Stimulated activated CD4-positive, alpha-beta T cell treated with anti-CD3 and anti-CD28 coated beads, Interleukin-4, amount 100 ng/mL, for 24 hours (primary cell): Measurements from ENCODE around the gene USP24.
"Not testable (repeated sequence)": the region's sequence is repeated elsewhere in the genome, so short reads cannot be mapped to it uniquely, and the experiment has no call there.

Source experiments
- DNase-seq: peaks from one replicate; pipeline ENCODE4 v3.0.0-alpha.2; 2020

The USP24 gene

GRCh38 chr1:55154616-55155015, 60.5 kb downstream of the USP24 start:
- no peak for DNase-seq

DNA sequence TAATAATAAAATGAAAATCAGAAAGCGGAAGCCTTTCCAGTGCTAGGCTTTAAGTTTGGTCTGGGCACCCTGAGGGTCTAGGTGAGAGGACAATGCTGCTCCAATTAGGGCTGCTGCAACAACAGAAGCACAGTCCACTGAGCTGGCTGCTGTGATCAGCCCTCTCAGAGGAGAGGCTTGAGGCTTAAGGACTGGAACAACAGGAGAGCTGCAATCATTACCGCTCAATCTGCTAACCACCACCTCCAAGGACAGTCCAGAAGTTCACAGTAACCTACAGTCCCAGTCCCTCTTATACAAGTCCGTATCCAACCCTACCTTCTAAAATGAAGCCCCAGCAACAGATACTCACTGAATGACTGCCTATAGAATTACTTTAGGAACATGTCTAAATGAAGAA, 62.1 kb downstream of the USP24 start:
- DNase-seq = no peak

GRCh38 chr1:55150880-55151588, 64.1 kb downstream of the USP24 start:
- no peak for DNase-seq

DNA sequence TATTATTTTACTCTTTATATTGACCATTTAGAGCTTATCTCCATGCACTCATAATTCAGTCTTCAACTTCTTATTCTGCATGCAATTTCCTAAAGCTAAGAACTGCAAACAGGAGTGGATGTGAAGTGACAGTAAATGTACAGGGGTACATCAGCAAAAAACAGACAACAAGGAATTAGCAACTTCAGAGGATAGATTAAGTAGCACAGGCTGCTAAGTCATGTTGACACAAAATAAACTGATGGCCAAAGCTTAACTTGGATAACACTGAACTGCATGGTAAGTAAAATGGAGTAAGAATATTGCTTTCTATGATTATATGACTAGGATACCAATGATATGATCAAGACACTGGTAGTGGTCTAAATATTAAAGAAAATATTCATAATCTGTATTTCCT, 66.5 kb downstream of the USP24 start:
- DNase-seq = no peak

GRCh38 chr1:55147524-55147923, 67.6 kb downstream of the USP24 start:
- no peak for DNase-seq

- DNase-seq = no peak
These were observed 68.4 kb downstream of the USP24 start for GRCh38 chr1:55146781-55147180.

GRCh38 chr1:55144886-55145285, 70.3 kb downstream of the USP24 start:
- DNase-seq = no peak

GRCh38 chr1:55143684-55144083, 71.5 kb downstream of the USP24 start:
- no peak for DNase-seq

DNA sequence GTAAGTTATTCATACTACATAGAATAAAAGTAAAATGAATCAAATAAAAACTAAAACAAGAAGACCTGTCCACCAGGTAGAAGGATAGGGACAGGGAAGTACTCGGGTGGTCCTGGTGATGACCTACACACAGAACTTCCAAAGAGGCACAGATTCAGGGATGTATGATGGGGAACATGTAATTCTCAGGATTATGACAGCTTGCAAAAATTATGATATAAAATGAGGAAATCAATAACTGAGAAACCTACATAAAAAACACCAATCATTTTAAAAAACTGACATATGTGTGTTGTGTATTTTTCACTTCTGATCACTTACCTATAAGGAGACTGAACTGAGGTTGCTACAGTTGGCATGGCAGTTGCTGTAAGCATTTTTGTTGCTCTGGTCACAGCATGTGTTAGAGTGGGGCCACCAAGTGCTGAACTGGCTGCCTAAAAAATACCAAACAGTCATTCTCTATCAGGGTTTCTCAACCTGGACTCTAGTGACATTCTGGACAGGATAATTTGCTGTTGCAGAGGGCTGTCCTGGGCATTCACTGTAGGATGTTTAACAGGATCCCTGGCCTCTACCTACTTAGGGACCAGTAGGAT, 73.8 kb downstream of the USP24 start:
- DNase-seq = no peak

DNA sequence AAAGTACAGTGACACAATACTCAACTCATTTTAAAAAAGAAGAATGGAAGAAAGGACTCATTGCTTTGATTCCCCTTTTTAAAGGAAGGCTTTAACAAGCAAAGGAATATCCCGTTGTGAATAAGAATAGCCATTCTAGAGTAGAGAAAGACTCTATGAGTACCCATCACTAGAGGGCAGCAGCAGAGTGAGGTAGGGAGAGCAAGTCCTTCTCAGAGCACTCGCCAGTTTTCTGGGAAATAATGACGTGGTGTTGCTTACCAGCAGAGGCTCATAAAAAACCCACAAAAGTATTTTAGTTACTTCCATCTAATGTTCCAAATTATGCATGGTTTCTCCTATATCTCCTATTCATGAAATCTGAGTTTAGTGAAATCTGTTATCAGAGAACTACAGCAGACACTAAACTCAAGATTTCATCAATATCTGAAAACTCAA, 74.6 kb downstream of the USP24 start:
- peak; percentile 82 for DNase-seq

GRCh38 chr1:55140137-55140536, 75.0 kb downstream of the USP24 start:
- no peak for DNase-seq

GRCh38 chr1:55138823-55139222, 76.3 kb downstream of the USP24 start:
- DNase-seq = no peak

GRCh38 chr1:55134152-55134808, 80.9 kb downstream of the USP24 start:
- DNase-seq = no peak

- DNase-seq = no peak
These were observed 83.4 kb downstream of the USP24 start for GRCh38 chr1:55131801-55132200.

DNA sequence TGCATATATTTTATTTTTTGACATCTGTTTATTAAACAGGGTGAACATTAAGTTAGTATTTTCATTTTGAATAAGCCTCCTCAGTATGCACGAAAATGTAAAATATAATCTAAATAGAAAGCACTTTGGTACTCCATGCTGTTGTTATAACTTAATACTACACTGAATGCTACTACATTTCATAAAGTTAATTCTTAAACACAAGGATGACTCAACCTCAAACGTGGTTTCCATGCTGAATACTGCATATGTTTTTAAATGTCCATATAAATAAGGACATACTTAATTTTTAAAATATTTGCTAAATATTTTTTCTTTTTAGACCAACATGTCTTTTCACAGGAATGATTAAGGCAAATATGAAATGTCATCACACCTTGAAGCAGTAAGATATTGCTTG, 83.9 kb downstream of the USP24 start:
- no peak for DNase-seq

DNA sequence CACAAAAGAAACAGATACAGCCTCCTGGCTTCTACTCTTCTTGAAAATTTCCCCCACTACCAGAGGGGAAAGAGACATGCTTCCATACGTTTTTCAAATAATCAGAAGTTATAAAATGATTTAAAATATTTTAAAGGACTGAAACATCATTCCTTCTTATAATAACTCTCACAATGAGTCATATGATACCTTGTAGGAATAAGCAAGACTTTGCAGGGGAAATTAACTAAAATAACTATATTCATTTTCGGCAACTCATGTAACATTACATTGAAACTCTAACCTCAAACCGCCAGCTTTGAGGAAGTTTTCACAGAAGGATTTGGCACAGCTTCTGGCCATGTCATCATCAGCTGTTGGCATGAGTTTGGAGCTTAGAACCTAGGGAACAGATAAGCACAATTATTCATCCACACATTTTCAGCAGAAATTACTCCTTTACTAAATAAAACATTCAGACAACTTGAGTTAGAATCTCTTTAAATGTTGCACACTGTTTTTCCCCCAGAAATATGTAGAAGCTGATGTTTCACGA, 85.9 kb downstream of the USP24 start:
- DNase-seq = no peak

DNA sequence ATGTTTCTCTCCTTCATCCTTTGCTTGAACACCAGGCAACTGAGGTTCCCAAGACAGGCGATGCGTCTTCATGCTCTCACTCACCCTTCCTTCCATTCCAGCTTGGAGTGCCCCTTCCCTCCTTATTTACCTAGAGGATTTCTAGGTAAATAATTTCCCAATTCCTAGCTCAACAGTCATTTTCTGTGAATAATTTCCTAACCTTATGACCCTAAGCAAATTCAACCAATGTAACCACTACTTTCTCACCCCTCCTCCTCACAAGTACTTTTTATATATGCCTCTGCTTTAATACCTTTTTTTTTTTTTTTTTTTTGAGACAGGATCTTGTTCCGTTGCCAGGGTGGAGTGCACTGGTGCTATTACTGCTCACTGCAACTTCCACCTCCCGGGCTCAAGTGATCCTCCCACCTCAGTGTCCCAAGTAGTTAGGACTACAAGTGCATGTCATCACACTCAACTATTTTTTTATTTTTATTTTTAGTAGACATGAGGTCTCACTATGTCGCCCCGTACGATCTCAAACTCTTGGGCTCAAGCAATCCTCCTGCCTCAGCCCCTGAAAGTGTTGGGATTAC, 86.7 kb downstream of the USP24 start:
- no peak for DNase-seq

- DNase-seq = peak; percentile 10
These were observed 87.3 kb downstream of the USP24 start for GRCh38 chr1:55127827-55128343.

DNA sequence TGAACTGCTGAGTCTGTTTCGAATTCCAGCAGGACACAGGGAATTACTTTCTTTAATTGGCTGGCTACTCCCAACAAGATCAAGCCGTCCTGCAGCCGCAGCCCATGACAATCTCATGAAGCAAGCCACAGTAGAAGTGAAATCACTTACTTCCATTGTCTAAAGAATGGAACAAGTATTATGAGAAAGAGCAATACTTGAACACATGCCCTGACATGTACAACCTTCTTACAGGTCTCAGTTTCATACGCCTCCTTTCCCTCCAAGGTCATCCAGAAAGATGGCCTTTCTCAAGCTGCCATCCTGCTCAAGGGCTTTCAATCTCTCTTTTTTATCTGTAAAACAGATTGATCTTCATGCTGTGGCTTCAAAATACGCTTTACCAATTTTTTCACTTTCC, 90.7 kb downstream of the USP24 start:
- DNase-seq = no peak

DNA sequence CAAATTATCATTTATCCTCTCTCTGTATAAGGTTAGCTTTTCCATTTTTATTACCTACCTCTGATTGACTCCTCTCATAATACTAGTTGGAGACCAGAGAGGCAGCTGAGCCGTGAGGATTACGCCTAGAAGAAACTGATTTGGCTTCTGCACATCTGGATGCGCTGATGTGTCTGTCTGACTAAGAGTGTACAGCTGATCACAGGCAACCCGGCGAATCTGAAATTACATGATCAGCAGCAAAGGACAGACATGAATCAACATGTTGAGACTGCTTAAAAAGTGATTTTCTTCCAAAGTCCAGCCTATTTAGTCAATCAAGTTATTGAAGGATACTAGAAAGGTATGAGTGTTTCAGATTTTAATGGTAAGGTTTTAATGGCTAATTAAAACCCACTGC, 94.6 kb downstream of the USP24 start:
- no peak for DNase-seq

GRCh38 chr1:55118651-55119329, 96.4 kb downstream of the USP24 start:
- no peak for DNase-seq

DNA sequence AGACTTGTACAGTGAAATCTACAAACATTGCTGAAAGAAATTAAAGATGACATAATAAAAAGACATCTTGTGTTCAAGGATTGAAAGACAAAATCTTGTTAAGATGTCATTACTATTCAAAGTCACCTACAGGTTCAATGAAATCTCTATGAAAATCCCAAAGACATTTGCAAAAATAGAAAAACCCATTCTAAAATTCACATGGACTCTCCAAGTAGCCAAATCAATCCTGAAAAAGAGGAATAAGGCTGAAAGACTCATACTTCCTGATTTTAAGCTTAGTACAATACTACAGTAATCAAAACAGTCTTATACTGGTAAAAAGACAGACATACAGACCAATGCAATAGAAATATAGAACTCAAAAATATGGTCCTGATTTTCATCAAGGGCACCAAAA, 97.2 kb downstream of the USP24 start:
- DNase-seq = no peak

- not testable (repeated sequence) for DNase-seq
These were observed 106.2 kb downstream of the USP24 start for GRCh38 chr1:55109005-55109404.
